Measurements from ENCODE around the gene ABI3BP.

The ABI3BP gene

DNA sequence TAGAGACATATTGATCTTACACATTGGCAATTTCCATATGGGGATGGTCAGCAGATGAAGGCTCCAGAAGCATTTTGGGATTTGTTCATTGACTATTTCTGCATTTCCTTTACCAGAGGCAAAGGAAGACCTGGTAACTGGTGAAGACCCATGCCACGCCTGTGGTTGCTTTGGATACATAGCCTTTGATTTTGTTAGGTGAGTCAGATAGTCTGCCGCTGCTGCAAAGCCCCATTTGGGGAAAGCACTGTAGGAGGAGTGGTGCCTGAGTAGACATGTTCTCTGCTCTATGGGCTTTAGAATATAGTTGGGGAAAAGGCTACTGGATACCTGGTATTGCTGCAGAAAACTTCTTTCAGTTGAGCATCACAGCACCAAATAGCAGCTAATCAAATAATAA is 227.2 kb downstream of the ABI3BP start:
- DNase-seq, result no peak

- DNase-seq, result no peak
These were observed 227.7 kb downstream of the ABI3BP start for GRCh38 chr3:100765437-100765975.

DNA sequence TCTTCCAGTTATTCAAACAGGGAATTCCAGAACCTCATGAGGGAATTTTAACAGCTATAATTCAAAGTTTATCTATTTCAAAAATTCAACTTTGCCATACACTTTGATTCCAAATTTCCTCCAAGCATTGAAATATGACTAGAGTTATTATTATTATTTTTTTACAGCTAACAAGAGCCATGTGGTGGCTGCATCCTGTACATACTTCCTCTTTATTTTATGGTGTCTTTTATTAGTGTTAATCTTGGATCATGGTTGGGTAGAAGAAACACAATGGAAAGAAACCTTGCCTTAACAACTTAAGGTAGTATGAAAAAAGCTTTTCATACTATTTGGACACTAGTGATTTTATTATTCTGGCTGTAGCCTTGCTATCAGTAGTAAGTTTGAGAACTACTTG is 231.3 kb downstream of the ABI3BP start:
- DNase-seq, result no peak

- DNase-seq, result peak; percentile 13 to 67
These were observed 231.8 kb downstream of the ABI3BP start for GRCh38 chr3:100761211-100761942.

DNA sequence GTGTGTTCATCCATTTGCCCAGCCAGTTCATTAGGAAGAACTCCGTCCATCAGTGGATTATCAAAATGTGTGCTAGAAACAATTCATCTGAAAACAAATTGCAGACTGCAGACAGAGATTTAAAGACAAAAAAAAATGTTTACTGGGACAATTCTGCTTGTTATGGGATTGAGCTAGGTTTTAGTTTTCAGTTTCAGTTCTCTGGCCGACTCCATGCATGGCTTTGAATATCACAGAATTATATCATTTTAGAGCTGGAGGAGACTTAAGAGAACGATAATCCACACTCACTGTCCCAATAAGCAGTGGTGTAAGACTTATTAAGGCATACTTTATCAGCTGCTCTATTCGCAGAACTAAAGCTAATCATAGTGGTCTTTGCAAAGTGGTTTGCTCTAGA is 232.8 kb downstream of the ABI3BP start:
- DNase-seq, result no peak

- DNase-seq, result no peak
These were observed 233.3 kb downstream of the ABI3BP start for GRCh38 chr3:100759950-100760349.

GRCh38 chr3:100759159-100759558 is 234.1 kb downstream of the ABI3BP start:
- no peak for DNase-seq

- no peak for DNase-seq
These were observed 236.8 kb downstream of the ABI3BP start for GRCh38 chr3:100756441-100756840.

- DNase-seq, result no peak
These were observed 238.5 kb downstream of the ABI3BP start for GRCh38 chr3:100754563-100755334.

GRCh38 chr3:100753846-100754245 is 239.4 kb downstream of the ABI3BP start:
- no peak for DNase-seq

GRCh38 chr3:100748967-100749366 is 244.3 kb downstream of the ABI3BP start:
- no peak for DNase-seq

DNA sequence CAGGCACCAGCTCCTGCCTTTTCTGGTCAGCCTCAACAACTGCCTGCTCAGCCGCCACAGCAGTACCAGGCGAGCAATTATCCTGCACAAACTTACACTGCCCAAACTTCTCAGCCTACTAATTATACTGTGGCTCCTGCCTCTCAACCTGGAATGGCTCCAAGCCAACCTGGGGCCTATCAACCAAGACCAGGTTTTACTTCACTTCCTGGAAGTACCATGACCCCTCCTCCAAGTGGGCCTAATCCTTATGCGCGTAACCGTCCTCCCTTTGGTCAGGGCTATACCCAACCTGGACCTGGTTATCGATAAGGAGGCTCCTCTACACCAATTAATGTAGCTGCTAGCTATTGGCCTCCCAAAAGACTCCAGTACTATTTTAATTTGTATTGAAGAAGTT is 245.0 kb downstream of the ABI3BP start:
- DNase-seq, result peak in 1 of 2 experiments; percentile 8

DNA sequence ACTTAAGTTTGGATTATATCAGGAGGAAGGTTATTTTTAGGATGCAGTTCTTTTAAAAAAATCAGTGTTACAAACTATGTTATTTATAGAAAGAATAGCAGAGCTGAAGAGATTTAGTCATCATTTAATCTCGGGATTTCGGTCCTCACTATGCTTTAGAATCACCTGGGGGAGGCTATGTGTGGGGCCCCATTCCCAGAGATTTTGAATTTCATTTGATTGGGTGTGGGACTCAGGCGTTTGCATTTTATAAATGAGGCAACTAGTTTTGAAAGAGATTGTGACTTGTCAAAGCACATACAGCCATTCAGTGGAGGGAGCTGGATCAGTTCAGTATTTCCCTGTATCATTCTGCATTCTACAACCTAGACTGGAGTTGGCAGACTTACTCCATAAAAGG is 247.1 kb downstream of the ABI3BP start:
- no peak for DNase-seq

- DNase-seq, result no peak
These were observed 247.6 kb downstream of the ABI3BP start for GRCh38 chr3:100745617-100746016.

DNA sequence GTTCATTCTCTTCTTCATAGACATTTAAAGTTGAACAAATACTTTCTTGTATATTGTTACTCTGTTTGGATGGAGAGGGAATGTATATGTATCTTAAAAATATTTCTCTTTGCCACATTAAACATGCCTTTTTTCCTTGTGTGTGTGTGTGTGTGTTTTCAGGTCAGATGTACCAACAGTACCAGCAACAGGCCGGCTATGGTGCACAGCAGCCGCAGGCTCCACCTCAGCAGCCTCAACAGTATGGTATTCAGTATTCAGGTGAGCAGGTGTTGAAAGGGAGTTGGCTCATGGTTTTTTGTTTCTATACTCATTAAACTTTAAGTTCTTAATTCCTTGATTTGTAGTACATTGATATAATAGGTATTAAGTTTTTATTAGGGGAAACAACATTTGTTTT is 248.6 kb downstream of the ABI3BP start:
- DNase-seq, result no peak

- DNase-seq, result no peak
These were observed 249.7 kb downstream of the ABI3BP start for GRCh38 chr3:100743535-100743934.

GRCh38 chr3:100740207-100740606 is 253.0 kb downstream of the ABI3BP start:
- no peak for DNase-seq

- peak; percentile 2 to 33 for DNase-seq
These were observed 255.9 kb downstream of the ABI3BP start for GRCh38 chr3:100737334-100737733.

DNA sequence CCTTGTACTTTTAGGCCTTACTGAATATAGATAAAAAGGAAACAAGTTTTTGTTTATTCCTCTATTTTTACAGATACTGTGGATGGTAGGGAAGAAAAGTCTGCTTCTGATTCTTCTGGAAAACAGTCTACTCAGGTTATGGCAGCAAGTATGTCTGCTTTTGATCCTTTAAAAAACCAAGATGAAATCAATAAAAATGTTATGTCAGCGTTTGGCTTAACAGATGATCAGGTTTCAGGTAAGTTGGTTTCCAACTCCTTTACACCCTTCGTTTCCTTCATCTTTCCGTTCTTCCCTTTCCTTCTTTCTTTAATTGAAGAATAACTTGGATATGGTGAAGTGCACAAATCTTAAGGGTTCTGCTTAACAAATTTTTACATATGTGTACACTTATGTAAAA is 260.8 kb downstream of the ABI3BP start:
- DNase-seq, result no peak

GRCh38 chr3:100730524-100730923 is 262.7 kb downstream of the ABI3BP start:
- no peak for DNase-seq

- no peak for DNase-seq
These were observed 266.5 kb downstream of the ABI3BP start for GRCh38 chr3:100726706-100727105.

DNA sequence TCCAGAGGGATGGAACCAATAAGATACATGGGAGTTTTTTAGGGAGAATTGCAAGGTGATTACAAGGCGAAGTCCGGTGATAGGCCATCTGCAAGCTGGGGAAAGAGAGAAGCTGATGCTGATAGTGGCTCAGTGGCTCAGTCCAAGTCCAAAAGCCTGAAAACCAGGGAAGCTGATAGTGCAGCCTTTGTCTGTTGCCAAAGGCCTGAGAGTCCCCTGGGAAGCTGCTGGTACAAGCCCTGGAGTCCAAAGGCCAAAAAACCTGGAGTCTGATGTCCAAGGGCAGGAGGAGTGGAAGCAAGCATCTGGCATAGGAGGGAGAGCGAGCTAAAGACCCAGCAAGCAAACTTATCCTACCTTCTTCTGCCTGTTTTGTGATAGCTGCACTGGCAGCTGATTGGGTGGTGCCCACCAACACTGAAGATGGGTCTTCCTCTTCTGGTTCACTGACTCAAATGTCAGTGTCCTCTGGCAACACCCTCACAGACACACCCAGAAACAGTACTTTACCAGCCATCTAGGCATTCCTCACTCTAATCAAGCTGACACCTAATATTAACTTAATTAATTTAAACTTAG is 267.2 kb downstream of the ABI3BP start:
- DNase-seq, result no peak

GRCh38 chr3:100720426-100720825 is 272.8 kb downstream of the ABI3BP start:
- DNase-seq, result no peak

DNA sequence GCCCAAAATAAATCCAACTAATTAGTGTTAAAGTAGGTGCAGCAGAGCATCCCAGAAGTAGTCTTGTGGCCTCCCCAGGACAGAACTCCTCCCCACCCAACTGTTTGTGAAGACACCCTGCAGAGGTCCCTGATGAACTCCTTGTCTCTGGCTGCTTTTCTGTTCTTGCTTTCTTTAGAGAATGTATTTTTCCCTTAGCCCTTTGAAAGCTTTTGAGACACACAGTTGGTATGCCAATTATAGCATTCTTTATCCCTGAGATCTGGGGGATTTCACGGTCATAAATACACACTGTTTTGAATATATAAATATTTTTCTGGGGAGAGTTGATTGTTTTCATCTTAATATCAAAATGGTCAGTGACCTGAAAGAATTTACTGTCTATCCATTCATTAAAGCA is 274.1 kb downstream of the ABI3BP start:
- DNase-seq, result no peak

Data from NCI-H2081 (cell line).